HepG2 (cell line): ENCODE data around the gene B4GALT5. TPM values are rescaled to one million over a fixed set of nuclear protein-coding genes. Genes with fewer than 3 reads are reported as not detected.

Experiments used
- ATAC-seq: fragments of 200-7000 bp; cut with Tn5 transposase; 3 replicates; pipeline ENCODE4 v1.9.1; 2020; ENCODE audit warnings: mild to moderate bottlenecking, moderate library complexity
- BruUV-seq: library from RNA; stranded (reverse); fragments of 400-500 nt; replicated peaks from 2 replicates; lab custom pipeline; 2021; lab: Mats Ljungman, UMichigan
- CTCF ChIA-PET: fragments of 300-600 bp; formaldehyde crosslinking; extraction: SDS; loops from one replicate; lab custom pipeline; 2021; ENCODE audit warnings: low total read pairs, inconsistent platforms, low intra/inter-chr PET ratio; lab: Yijun Ruan, JAX
- POLR2A ChIA-PET: fragments of 350-600 bp; sonication (Branson Sonifier 250); formaldehyde crosslinking; loops from one replicate; lab custom pipeline; 2020; ENCODE audit warnings: antibody characterized with exemption, inconsistent platforms; lab: Yijun Ruan, JAX
- DNase-seq: peaks from one replicate; pipeline ENCODE4 v3.0.0-alpha.2; 2015; ENCODE audit warnings: low spot score
- FAIRE-seq: peaks from 3 replicates; lab custom pipeline; 2011; peaks lifted over from hg19 to GRCh38; lab: Jason Lieb, UNC
- H2AFZ ChIP-seq: one replicate; pipeline ENCODE4 v1.6.1; 2011; ENCODE audit warnings: low read length, inconsistent platforms
- H3K27ac ChIP-seq: fragments of 300-600 bp; 3 replicates; pipeline ENCODE4 v1.8.0; 2011; ENCODE audit warnings: mixed run types, mild to moderate bottlenecking, mixed read lengths, low read length, inconsistent platforms; ENCODE audit not compliant: insufficient read depth; ENCODE audit errors: extremely low read length
- H3K27me3 ChIP-seq, 2 experiments: fragments of 200-600 bp in 1 of 2; 2 replicates in 1 of 2; 3 replicates in 1 of 2; pipeline versions ENCODE4 v1.6.0 to v1.8.0; 2011; ENCODE audit warnings: low read length in 2 of 2, mild to moderate bottlenecking in 2 of 2, moderate library complexity in 2 of 2, inconsistent platforms in 1 of 2; ENCODE audit not compliant: insufficient read depth in 2 of 2, control insufficient read depth in 1 of 2
- H3K36me3 ChIP-seq, 2 experiments: fragments of 200-600 bp in 1 of 2; replicated peaks in 1 of 2; 2 replicates in 1 of 2; 3 replicates in 1 of 2; pipeline versions ENCODE4 v1.5.1 to v1.8.0; 2011; ENCODE audit warnings: low read length in 2 of 2, inconsistent platforms in 1 of 2; ENCODE audit not compliant: insufficient read depth in 2 of 2, control insufficient read depth in 1 of 2
- H3K4me1 ChIP-seq: 2 replicates; pipeline ENCODE4 v1.5.1; 2012; ENCODE audit warnings: low read length, inconsistent platforms; ENCODE audit not compliant: insufficient read depth
- H3K4me2 ChIP-seq: 2 replicates; pipeline ENCODE4 v1.6.0; 2011; ENCODE audit warnings: low read depth, low read length, inconsistent platforms
- H3K4me3 ChIP-seq, 3 experiments: fragments of 200-600 bp in 1 of 3; sonication (generic), shearing (Covaris generic) in 1 of 3; replicated peaks in 1 of 3; 2 replicates each; pipeline ENCODE4 v1.5.1; 2011 to 2016; ENCODE audit warnings: low read length in 3 of 3, inconsistent platforms in 2 of 3, low read depth in 2 of 3, mild to moderate bottlenecking in 2 of 3, control low read depth in 1 of 3, mixed read lengths in 1 of 3; ENCODE audit not compliant: insufficient read depth in 1 of 3
- H3K79me2 ChIP-seq: one replicate; pipeline ENCODE4 v1.6.1; 2011; ENCODE audit warnings: low read length, inconsistent platforms; ENCODE audit not compliant: insufficient read depth
- H3K9ac ChIP-seq: 2 replicates; pipeline ENCODE4 v1.6.0; 2011; ENCODE audit warnings: mild to moderate bottlenecking, low read depth, low read length, inconsistent platforms; ENCODE audit not compliant: insufficient read depth
- H3K9me3 ChIP-seq: 2 replicates; pipeline ENCODE4 v1.5.1; 2012; ENCODE audit warnings: mild to moderate bottlenecking, low read length
- H4K20me1 ChIP-seq: 2 replicates; pipeline ENCODE4 v1.6.0; 2011; ENCODE audit warnings: inconsistent platforms, mild to moderate bottlenecking, low read length, moderate library complexity; ENCODE audit not compliant: insufficient read depth
- CEBPB ChIP-seq: IDR thresholded peaks from 2 replicates; pipeline ENCODE4 v1.6.1; 2011; ENCODE audit warnings: low read depth, low read length, improper control_type of control experiment, borderline replicate concordance
- CEBPG ChIP-seq: IDR thresholded peaks from 2 replicates; pipeline ENCODE4 v1.6.1; 2016
- MTA3 ChIP-seq: sonication (generic); formaldehyde crosslinking; IDR thresholded peaks from 2 replicates; pipeline ENCODE4 v1.4.0; 2020; ENCODE audit warnings: missing genetic modification reagents
- PCBP1 ChIP-seq: fragments of 200-400 bp; formaldehyde crosslinking; IDR thresholded peaks from 2 replicates; pipeline ENCODE4 v1.6.1; 2017; ENCODE audit warnings: mild to moderate bottlenecking, low read depth, low read length, borderline replicate concordance
- ZNF121 ChIP-seq: sonication (generic); formaldehyde crosslinking; IDR thresholded peaks from 2 replicates; pipeline ENCODE4 v1.5.0; 2020; ENCODE audit warnings: mild to moderate bottlenecking, missing genetic modification reagents
- ZNF746 ChIP-seq: sonication (generic); formaldehyde crosslinking; IDR thresholded peaks from 2 replicates; pipeline ENCODE4 v1.8.0; 2022; ENCODE audit warnings: mild to moderate bottlenecking, missing genetic modification reagents
- ZNF781 ChIP-seq: sonication (generic); formaldehyde crosslinking; IDR thresholded peaks from 2 replicates; pipeline ENCODE4 v1.5.1; 2020; ENCODE audit warnings: borderline replicate concordance, mild to moderate bottlenecking, missing genetic modification reagents; ENCODE audit errors: not compliant biosample characterization
- WGBS: methylation state at CpG from one replicate; pipeline ENCODE4 v1.1.6; 2017; ENCODE audit warnings: low lambda C conversion rate; 5-methylcytosine and 5-hydroxymethylcytosine counted together
- in situ Hi-C: cut with HindIII; loops from 2 replicates; pipeline ENCODE4 v1.10.0; 2017; ENCODE audit warnings: low pct_unique_long_range_greater_than_20kb; ENCODE audit not compliant: extremely low pct_ligation_motif_present
- intact Hi-C: fragments of 100-400 bp; cut with micrococcal nuclease; formaldehyde crosslinking; loops from one replicate; pipeline ENCODE4 v1.10.0; 2022; ENCODE audit not compliant: unreplicated experiment
- polyA plus RNA-seq, 8 experiments: library from polyadenylated mRNA; depleted of rRNA in 3 of 8; stranded (reverse) in 7 of 8; unstranded in 1 of 8; fragments of >200 nt; fragmentation: Illumina TruSeq in 4 of 8; extraction: Trizol in 4 of 8; gene quantifications; 2 replicates each; pipeline versions ENCODE4 v1.2.1 to v1.2.3, GENCODE V29; 2011 to 2016; ENCODE audit warnings: low read depth in 4 of 8, missing spikeins in 1 of 8, mixed read lengths in 1 of 8; ENCODE audit not compliant: insufficient read depth in 1 of 8
- total RNA-seq, 5 experiments: library from RNA; depleted of rRNA; stranded (reverse); fragments of >200 nt; fragmentation: Illumina TruSeq; extraction: Trizol; gene quantifications; 2 replicates each; pipeline ENCODE4 v1.2.3, GENCODE V29; 2016; ENCODE audit warnings: low read depth in 1 of 5
- TF ChIP-seq, protein P1 (sequence below): sonication (generic); formaldehyde crosslinking; IDR thresholded peaks from 2 replicates; pipeline ENCODE4 v1.8.1; 2023; ENCODE audit warnings: mild to moderate bottlenecking, missing genetic modification reagents

B4GALT5 gene
- total and polyA plus RNA-seq, 2 of the 13 experiments (the other 11 are each of a cell fraction or from before 2014, with no cell fraction given): 27.3 to 30.9 TPM

DNA sequence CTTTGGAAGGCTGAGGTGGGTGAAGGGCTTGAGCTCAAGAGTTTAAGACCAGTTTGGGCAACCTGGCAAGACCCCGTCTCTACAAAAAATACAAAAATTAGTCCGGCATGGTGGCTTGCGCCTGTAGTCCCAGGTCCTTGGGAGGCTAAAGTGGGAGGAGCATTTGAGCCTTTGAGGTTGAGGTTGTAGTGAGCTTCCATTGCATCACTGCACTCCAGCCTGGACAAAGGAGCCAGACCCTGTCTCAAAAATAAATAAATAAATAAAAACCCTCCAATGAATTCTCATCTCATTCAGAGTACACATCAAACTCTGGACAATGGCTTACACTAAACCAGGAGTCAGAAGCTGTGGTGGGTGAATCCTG, 31.8 kb downstream of the B4GALT5 start:
- Histone ChIP-seq H3K4me3 (no peak overlapping the region), H3K27ac (no peak overlapping the region), H3K4me2 (no peak overlapping the region), H3K9ac (no peak overlapping the region), H2AFZ (no peak overlapping the region), H4K20me1 (peaks cover 3% of the 10 kb centered on the region; the same call in 1 of the 2 replicates), H3K79me2 (peaks cover 96% of the 10 kb centered on the region), H3K36me3 (peaks cover 1 to 13% of the 10 kb centered on the region in 2 experiments; a peak in 3 of 5 replicates), H3K27me3 (no peaks in the 10 kb centered on the region), H3K4me1 (peaks cover 89% of the 10 kb centered on the region), H3K9me3 (no peaks in the 10 kb centered on the region)
- no peak for FAIRE-seq
- ChIA-PET CTCF (no interaction called here), POLR2A (interaction anchor here (0.8 kb wide), 1 partner anchor 9 kb away, joined by 4 read pairs; no protein-coding TSS in a partner anchor)
- BruUV-seq: no TSS peak
- 98% methylated on average over 3 of the region's 3 CpGs for WGBS
- in situ Hi-C loops: no loop called here
- TF ChIP-seq ZNF781 (CRISPR knock-in tag) (peak; percentile 48), PCBP1 (no peak), ZNF121 (peak; percentile 77), ZNF746 (0 out of 2 replicates have a peak, but pooled peaks have one; percentile 16)
- TF ChIP-seq, protein P1, sequence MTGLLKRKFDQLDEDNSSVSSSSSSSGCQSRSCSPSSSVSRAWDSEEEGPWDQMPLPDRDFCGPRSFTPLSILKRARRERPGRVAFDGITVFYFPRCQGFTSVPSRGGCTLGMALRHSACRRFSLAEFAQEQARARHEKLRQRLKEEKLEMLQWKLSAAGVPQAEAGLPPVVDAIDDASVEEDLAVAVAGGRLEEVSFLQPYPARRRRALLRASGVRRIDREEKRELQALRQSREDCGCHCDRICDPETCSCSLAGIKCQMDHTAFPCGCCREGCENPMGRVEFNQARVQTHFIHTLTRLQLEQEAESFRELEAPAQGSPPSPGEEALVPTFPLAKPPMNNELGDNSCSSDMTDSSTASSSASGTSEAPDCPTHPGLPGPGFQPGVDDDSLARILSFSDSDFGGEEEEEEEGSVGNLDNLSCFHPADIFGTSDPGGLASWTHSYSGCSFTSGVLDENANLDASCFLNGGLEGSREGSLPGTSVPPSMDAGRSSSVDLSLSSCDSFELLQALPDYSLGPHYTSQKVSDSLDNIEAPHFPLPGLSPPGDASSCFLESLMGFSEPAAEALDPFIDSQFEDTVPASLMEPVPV (CRISPR knock-in tag): no peak
- ATAC-seq: no peak
- DNase-seq: no peak
- intact Hi-C loops: no loop called here

DNA sequence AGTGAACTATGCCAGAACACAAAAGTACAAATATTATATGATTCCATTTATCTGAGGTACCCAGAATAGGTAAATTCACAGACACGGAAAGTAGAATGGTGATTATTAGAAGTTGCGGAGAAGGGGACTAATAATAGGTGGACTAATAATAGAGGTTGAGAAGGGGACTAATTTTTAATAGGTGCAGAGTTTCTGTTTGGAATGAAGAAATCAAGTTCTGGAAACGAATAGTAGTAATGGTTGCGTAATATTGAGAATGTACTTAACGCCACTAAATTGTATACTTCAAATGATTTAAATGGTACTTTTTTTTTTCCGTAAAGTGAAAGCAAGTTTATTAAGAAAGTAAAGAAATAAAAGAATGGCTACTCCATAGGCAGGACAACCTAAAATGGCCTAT, 33.2 kb downstream of the B4GALT5 start:
- H2AFZ ChIP-seq: no peak overlapping the region
- ATAC-seq: no peak
- BruUV-seq: no TSS peak
- intact Hi-C loops (no loop called here), in situ Hi-C loops (no loop called here)
- peak overlapping the region; percentile 1 for H3K27ac ChIP-seq
- H3K79me2 ChIP-seq: peaks cover 91% of the 10 kb centered on the region
- POLR2A ChIA-PET: no interaction called here
- WGBS: 92% methylated on average over 6 of the region's 6 CpGs
- no peaks in the 10 kb centered on the region for H3K9me3 ChIP-seq
- no peak for TF ChIP-seq MTA3 (CRISPR knock-in tag)
- TF ChIP-seq CEBPB: peak; percentile 93
- TF ChIP-seq CEBPG (CRISPR knock-in tag): peak; percentile 70
- TF ChIP-seq, all 625 proteins: peak for 2
- H3K9ac ChIP-seq: no peak overlapping the region
- no peak overlapping the region for H3K4me2 ChIP-seq
- CTCF ChIA-PET: no interaction called here
- FAIRE-seq (no peak), DNase-seq (no peak)
- peaks cover 1 to 13% of the 10 kb centered on the region in 2 experiments; a peak in 3 of 5 replicates for H3K36me3 ChIP-seq
- H3K4me3 ChIP-seq: no peak overlapping the region
- H4K20me1 ChIP-seq: peaks cover 3% of the 10 kb centered on the region; the same call in 1 of the 2 replicates
- H3K4me1 ChIP-seq: peaks cover 89% of the 10 kb centered on the region
- no peaks in the 10 kb centered on the region for H3K27me3 ChIP-seq
